Right lobe of liver (tissue), 6 donors: ENCODE measurements around the gene AR. TPM values are rescaled to one million over a fixed set of nuclear protein-coding genes. Genes with fewer than 3 reads are reported as not detected.
A peak's percentile ranks its signal among the peaks of the same experiment; 100 is the strongest.

Experiments used
- ATAC-seq, 4 donors: fragments of 200-7000 bp; cut with Tn5 transposase; one replicate each; pipeline ENCODE4 v1.9.1; 2020; ENCODE audit warnings: mild to moderate bottlenecking in 4 of 4, moderate library complexity in 4 of 4
- DNase-seq, 3 donors: peaks; one replicate each; pipeline ENCODE4 v3.0.0-alpha.2; 2020
- H3K27ac ChIP-seq, 3 donors: fragments of 200-600 bp; one replicate each; pipeline ENCODE4 v1.8.0; 2022
- H3K27me3 ChIP-seq, 2 donors: fragments of 200-600 bp; one replicate each; pipeline ENCODE4 v1.8.0; 2022
- H3K36me3 ChIP-seq, 4 donors: fragments of 200-600 bp; sonication (generic) in 1 of 4; one replicate each; pipeline versions ENCODE4 v1.5.1 to v1.8.0; 2017 to 2022; ENCODE audit warnings: control low read depth in 1 of 4
- H3K4me1 ChIP-seq, 4 donors: fragments of 200-600 bp; sonication (generic) in 1 of 4; one replicate each; pipeline versions ENCODE4 v1.5.1 to v1.8.0; 2017 to 2022; ENCODE audit warnings: control low read depth in 1 of 4
- H3K4me3 ChIP-seq, 3 donors: fragments of 200-600 bp; one replicate each; pipeline ENCODE4 v1.8.0; 2022
- H3K9me3 ChIP-seq, 4 donors: fragments of 200-600 bp; sonication (generic) in 1 of 4; one replicate each; pipeline versions ENCODE4 v1.5.1 to v1.8.0; 2017 to 2022; ENCODE audit warnings: control low read depth in 1 of 4
- POLR2A ChIP-seq: fragments of 450-650 bp; IDR thresholded peaks from one replicate; pipeline ENCODE4 v1.6.1; 2017; ENCODE audit warnings: antibody characterized with exemption, mild to moderate bottlenecking
- WGBS: methylation state at CpG from one replicate; pipeline ENCODE4 v1.1.6; 2018; ENCODE audit warnings: low coverage, low lambda C conversion rate; ENCODE audit not compliant: insufficient coverage; ENCODE audit errors: missing lambda C conversion rate; 5-methylcytosine and 5-hydroxymethylcytosine counted together
- intact Hi-C, 2 donors: fragments of 100-400 bp; cut with DNase I; formaldehyde crosslinking; loops; one replicate each; pipeline versions ENCODE4 v1.11.2 to v1.14.1; 2022
- total RNA-seq, 6 experiments: library from RNA; depleted of rRNA in 2 of 6; stranded (reverse); fragments of >200 nt in 2 of 6; fragmentation: NEBNext Ultra II Directional in 3 of 6; extraction: Animal tissue kit (Norgen Biotek cat#: 25700) in 3 of 6; gene quantifications; one replicate each; pipeline versions ENCODE4 v1.1.0 to v1.2.4, GENCODE V29; 2016 to 2023
- TF ChIP-seq, protein P1 (sequence below), 4 donors: fragments of 200-600 bp in 3 of 4; fragments of 450-650 bp in 1 of 4; IDR thresholded peaks; one replicate each; pipeline versions ENCODE4 v1.5.1 to v1.8.0; 2016 to 2022; ENCODE audit warnings: antibody characterized with exemption in 4 of 4, mild to moderate bottlenecking in 2 of 4
- donor health status: DM: no; HTN: yes; CAD: no.
- donor health status: DM: no; HTN: no; CAD: no.
- donor health status: DM: no; HTN: no; CAD: no.
- donor health status: DM: no; HTN: yes; CAD: no.
- donor health status: DM: no; HTN: yes; CAD: no.

AR gene
- total RNA-seq, 6 experiments from 2014 or later, result 18.5 to 77.5 (median 47.3) TPM

DNA sequence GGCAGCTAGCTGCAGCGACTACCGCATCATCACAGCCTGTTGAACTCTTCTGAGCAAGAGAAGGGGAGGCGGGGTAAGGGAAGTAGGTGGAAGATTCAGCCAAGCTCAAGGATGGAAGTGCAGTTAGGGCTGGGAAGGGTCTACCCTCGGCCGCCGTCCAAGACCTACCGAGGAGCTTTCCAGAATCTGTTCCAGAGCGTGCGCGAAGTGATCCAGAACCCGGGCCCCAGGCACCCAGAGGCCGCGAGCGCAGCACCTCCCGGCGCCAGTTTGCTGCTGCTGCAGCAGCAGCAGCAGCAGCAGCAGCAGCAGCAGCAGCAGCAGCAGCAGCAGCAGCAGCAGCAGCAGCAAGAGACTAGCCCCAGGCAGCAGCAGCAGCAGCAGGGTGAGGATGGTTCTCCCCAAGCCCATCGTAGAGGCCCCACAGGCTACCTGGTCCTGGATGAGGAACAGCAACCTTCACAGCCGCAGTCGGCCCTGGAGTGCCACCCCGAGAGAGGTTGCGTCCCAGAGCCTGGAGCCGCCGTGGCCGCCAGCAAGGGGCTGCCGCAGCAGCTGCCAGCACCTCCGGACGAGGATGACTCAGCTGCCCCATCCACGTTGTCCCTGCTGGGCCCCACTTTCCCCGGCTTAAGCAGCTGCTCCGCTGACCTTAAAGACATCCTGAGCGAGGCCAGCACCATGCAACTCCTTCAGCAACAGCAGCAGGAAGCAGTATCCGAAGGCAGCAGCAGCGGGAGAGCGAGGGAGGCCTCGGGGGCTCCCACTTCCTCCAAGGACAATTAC is 1.4 kb downstream of the AR start:
- intact Hi-C loops, result no loop called here
- Histone ChIP-seq H3K4me3 (peak overlapping the region; percentile 33 to 61 (median 57)), H3K9me3 (no peaks in the 10 kb centered on the region), H3K4me1 (peaks cover 0 to 7% (median 1%) of the 10 kb centered on the region in 4 donors), H3K27me3 (no peaks in the 10 kb centered on the region), H3K27ac (peak overlapping the region; percentile 11 to 60 (median 38)), H3K36me3 (no peaks in the 10 kb centered on the region)
- DNase-seq (peak in 2 of 3 donors; percentile 38 to 56), ATAC-seq (peak in 3 of 4 donors; percentile 9 to 19 (median 15))
- 16% methylated on average over 3 of the region's 35 CpGs for WGBS
- TF ChIP-seq, protein P1, sequence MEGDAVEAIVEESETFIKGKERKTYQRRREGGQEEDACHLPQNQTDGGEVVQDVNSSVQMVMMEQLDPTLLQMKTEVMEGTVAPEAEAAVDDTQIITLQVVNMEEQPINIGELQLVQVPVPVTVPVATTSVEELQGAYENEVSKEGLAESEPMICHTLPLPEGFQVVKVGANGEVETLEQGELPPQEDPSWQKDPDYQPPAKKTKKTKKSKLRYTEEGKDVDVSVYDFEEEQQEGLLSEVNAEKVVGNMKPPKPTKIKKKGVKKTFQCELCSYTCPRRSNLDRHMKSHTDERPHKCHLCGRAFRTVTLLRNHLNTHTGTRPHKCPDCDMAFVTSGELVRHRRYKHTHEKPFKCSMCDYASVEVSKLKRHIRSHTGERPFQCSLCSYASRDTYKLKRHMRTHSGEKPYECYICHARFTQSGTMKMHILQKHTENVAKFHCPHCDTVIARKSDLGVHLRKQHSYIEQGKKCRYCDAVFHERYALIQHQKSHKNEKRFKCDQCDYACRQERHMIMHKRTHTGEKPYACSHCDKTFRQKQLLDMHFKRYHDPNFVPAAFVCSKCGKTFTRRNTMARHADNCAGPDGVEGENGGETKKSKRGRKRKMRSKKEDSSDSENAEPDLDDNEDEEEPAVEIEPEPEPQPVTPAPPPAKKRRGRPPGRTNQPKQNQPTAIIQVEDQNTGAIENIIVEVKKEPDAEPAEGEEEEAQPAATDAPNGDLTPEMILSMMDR (IDR thresholded peaks at IDR 0.05), result no peak
- no peak for TF ChIP-seq POLR2A

DNA sequence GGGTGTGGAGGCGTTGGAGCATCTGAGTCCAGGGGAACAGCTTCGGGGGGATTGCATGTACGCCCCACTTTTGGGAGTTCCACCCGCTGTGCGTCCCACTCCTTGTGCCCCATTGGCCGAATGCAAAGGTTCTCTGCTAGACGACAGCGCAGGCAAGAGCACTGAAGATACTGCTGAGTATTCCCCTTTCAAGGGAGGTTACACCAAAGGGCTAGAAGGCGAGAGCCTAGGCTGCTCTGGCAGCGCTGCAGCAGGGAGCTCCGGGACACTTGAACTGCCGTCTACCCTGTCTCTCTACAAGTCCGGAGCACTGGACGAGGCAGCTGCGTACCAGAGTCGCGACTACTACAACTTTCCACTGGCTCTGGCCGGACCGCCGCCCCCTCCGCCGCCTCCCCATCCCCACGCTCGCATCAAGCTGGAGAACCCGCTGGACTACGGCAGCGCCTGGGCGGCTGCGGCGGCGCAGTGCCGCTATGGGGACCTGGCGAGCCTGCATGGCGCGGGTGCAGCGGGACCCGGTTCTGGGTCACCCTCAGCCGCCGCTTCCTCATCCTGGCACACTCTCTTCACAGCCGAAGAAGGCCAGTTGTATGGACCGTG is 2.2 kb downstream of the AR start:
- peak in 2 of 3 donors; percentile 33 to 58 for DNase-seq
- H3K27ac ChIP-seq, result peak overlapping the region; percentile 11 to 60 (median 38)
- H3K4me1 ChIP-seq, result peaks cover 0 to 7% (median 1%) of the 10 kb centered on the region in 4 donors
- H3K36me3 ChIP-seq, result no peaks in the 10 kb centered on the region
- no peaks in the 10 kb centered on the region for H3K27me3 ChIP-seq
- H3K4me3 ChIP-seq, result peak overlapping the region; percentile 33 to 61 (median 57)
- peak; percentile 4 to 23 (median 6) for ATAC-seq
- no peaks in the 10 kb centered on the region for H3K9me3 ChIP-seq
- 30% methylated on average over 2 of the region's 41 CpGs for WGBS
- TF ChIP-seq, protein P1 (IDR thresholded peaks at IDR 0.05), result no peak
- TF ChIP-seq POLR2A, result no peak
- intact Hi-C loops, result no loop called here

DNA sequence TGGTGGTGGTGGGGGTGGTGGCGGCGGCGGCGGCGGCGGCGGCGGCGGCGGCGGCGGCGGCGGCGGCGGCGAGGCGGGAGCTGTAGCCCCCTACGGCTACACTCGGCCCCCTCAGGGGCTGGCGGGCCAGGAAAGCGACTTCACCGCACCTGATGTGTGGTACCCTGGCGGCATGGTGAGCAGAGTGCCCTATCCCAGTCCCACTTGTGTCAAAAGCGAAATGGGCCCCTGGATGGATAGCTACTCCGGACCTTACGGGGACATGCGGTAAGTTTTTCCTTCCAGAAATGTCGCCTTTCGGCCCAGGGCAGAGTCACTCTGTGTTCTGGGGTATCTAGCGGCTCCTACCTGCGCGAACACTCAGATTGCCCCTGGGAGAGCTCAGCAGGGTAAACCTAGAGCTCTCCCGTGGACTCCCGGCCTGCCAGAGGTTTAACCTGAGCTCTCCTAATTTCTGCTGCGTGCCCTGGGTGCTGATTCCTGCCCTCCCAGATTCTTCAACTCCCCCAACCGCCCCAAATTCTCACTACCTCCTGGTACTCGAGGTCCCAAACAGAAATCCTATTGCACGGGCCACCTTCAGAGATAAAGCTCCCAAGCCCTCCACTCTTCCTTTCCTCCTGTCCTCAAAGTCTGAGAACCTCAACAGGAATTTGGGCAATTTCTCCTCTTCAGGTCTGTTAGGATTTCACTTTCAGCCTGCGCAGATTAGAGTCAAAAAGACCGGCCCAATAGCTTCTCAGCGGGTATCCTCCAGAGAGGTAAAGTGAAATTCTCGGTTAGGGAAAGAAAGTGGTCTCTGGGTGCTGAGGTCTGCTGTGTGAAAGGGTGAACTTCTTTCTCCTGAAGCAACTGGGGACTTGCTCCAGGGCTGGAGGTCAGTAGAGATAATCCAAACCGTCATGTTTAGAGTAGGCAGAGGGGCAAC is 2.9 kb downstream of the AR start:
- Histone ChIP-seq H3K4me3 (peak overlapping the region; percentile 33 to 61 (median 57)), H3K27me3 (no peaks in the 10 kb centered on the region), H3K4me1 (peaks cover 0 to 7% (median 1%) of the 10 kb centered on the region in 4 donors), H3K9me3 (no peaks in the 10 kb centered on the region), H3K27ac (peak overlapping the region; percentile 48 to 60 (median 54)), H3K36me3 (no peaks in the 10 kb centered on the region)
- peak in 2 of 3 donors; percentile 16 to 50 for DNase-seq
- TF ChIP-seq, protein P1 (IDR thresholded peaks at IDR 0.05), result no peak
- TF ChIP-seq POLR2A, result no peak
- intact Hi-C loops, result no loop called here
- peak in 1 of 4 donors; percentile 1 for ATAC-seq
- 26% methylated on average over 9 of the region's 44 CpGs for WGBS

DNA sequence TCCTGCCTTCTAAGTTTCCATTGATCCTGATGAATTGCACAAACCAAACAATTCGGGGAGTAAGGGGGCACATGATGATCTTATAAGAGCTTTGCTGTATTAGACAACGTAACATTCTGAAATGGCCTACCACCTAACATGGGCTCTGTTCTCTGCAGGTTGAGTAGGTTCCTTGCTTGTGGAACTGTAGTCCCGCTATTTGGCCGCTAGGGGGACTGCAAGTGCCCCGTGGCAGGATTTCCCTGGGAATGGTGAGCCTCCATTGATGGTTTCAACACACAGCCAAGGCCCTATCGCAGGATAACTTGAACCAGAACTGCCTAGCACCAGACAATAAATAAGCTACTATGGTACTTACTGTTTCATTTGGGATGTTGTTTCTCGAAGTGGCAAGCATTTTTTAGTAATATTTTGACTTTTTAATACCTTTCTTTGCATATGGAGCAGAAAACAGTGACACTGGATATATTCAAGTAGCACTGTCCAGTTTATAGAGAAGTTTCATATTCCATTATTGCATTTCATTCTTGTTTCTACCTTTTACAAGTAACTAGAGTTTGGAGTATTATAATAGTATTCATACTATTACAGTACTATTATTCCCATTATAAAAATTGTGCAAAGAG is 11.9 kb downstream of the AR start:
- Histone ChIP-seq H3K27me3 (no peaks in the 10 kb centered on the region), H3K27ac (no peak overlapping the region), H3K9me3 (no peaks in the 10 kb centered on the region), H3K4me1 (peaks cover 0 to 7% (median 0%) of the 10 kb centered on the region in 4 donors), H3K36me3 (peaks cover 0 to 5% (median 0%) of the 10 kb centered on the region in 4 donors), H3K4me3 (no peak overlapping the region)
- ATAC-seq (peak; percentile 81 to 91 (median 86)), DNase-seq (peak; percentile 42 to 66 (median 49))
- WGBS, result 13% methylated on average over 7 of the region's 7 CpGs
- intact Hi-C loops, result no loop called here
- TF ChIP-seq, protein P1 (IDR thresholded peaks at IDR 0.05), result peak; percentile 64 to 88 (median 84)
- TF ChIP-seq POLR2A, result no peak
